ENCODE results near the gene EFNA2. TPM values are rescaled to one million over a fixed set of nuclear protein-coding genes. Genes with fewer than 3 reads are reported as not detected.

Gene EFNA2
- total RNA-seq, 1 donor from 2014 or later = not detected

- no peak for DNase-seq (ENCODE audit: extremely low spot score in 2 of 2)
- Histone ChIP-seq H3K27ac (peak overlapping the region; percentile 97), H3K9me3 (no peaks in the 10 kb centered on the region), H3K4me1 (peaks cover 86% of the 10 kb centered on the region), H3K27me3 (no peaks in the 10 kb centered on the region), H3K4me3 (peak overlapping the region; percentile 72 to 79), H3K36me3 (peaks cover 0 to 14% of the 10 kb centered on the region in 2 donors)
- TF ChIP-seq POLR2A (IDR thresholded peaks at IDR 0.05) = no peak
- TF ChIP-seq POLR2AphosphoS5 (IDR thresholded peaks at IDR 0.05; ENCODE audit: insufficient read depth in 1 of 2, low read depth in 1 of 2) = no peak
- TF ChIP-seq CTCF (IDR thresholded peaks at IDR 0.05) = no peak
- intact Hi-C loops (cut with DNase I) = loop anchor here (1.0 kb wide), 1 partner anchor 10 kb away; no protein-coding TSS in a partner anchor
Measured at GRCh38 chr19:1261798-1262622, 23.7 kb upstream of the EFNA2 start.

GRCh38 chr19:1262623-1263123 lies 23.0 kb upstream of the EFNA2 start:
- H3K4me1 ChIP-seq = peaks cover 86% of the 10 kb centered on the region
- H3K4me3 ChIP-seq = no peak overlapping the region
- DNase-seq (ENCODE audit: extremely low spot score in 2 of 2) = no peak
- intact Hi-C loops (cut with DNase I) = no loop called here
- no peaks in the 10 kb centered on the region for H3K27me3 ChIP-seq
- TF ChIP-seq POLR2A (IDR thresholded peaks at IDR 0.05) (no peak), POLR2AphosphoS5 (IDR thresholded peaks at IDR 0.05; ENCODE audit: insufficient read depth in 1 of 2, low read depth in 1 of 2) (no peak), CTCF (IDR thresholded peaks at IDR 0.05) (no peak)
- H3K27ac ChIP-seq = peak overlapping the region; percentile 97
- H3K9me3 ChIP-seq = no peaks in the 10 kb centered on the region
- peaks cover 0 to 7% of the 10 kb centered on the region in 2 donors for H3K36me3 ChIP-seq

GRCh38 chr19:1263188-1263587 lies 22.5 kb upstream of the EFNA2 start:
- no peak for DNase-seq (ENCODE audit: extremely low spot score in 2 of 2)
- intact Hi-C loops (cut with DNase I) = no loop called here
- TF ChIP-seq CTCF (IDR thresholded peaks at IDR 0.05) (no peak), POLR2AphosphoS5 (IDR thresholded peaks at IDR 0.05; ENCODE audit: insufficient read depth in 1 of 2, low read depth in 1 of 2) (no peak), POLR2A (IDR thresholded peaks at IDR 0.05) (no peak)
- H3K4me3 ChIP-seq = no peak overlapping the region
- peaks cover 0 to 2% of the 10 kb centered on the region in 2 donors for H3K36me3 ChIP-seq
- H3K27ac ChIP-seq = peak overlapping the region; percentile 97
- H3K4me1 ChIP-seq = peaks cover 86% of the 10 kb centered on the region
- H3K27me3 ChIP-seq = no peaks in the 10 kb centered on the region
- H3K9me3 ChIP-seq = no peaks in the 10 kb centered on the region

- Histone ChIP-seq H3K36me3 (no peaks in the 10 kb centered on the region), H3K9me3 (no peaks in the 10 kb centered on the region), H3K27ac (peak overlapping the region; percentile 99), H3K4me1 (peaks cover 77% of the 10 kb centered on the region), H3K27me3 (no peaks in the 10 kb centered on the region), H3K4me3 (no peak overlapping the region)
- no peak for TF ChIP-seq POLR2A (IDR thresholded peaks at IDR 0.05)
- peak in 1 of 2 donors; percentile 19 for TF ChIP-seq POLR2AphosphoS5 (IDR thresholded peaks at IDR 0.05; ENCODE audit: insufficient read depth in 1 of 2, low read depth in 1 of 2)
- no peak for TF ChIP-seq CTCF (IDR thresholded peaks at IDR 0.05)
- intact Hi-C loops (cut with DNase I) = no loop called here
- DNase-seq (ENCODE audit: extremely low spot score in 2 of 2) = peak in 1 of 2 donors; percentile 95
Measured at GRCh38 chr19:1264801-1265614, 20.7 kb upstream of the EFNA2 start.

Measured in vagina (tissue), 2 donors.